Measurements from ENCODE around the gene RTN3.
"Not testable (repeated sequence)": the region's sequence is repeated elsewhere in the genome, so short reads cannot be mapped to it uniquely, and the experiment has no call there.

Gene RTN3

DNA sequence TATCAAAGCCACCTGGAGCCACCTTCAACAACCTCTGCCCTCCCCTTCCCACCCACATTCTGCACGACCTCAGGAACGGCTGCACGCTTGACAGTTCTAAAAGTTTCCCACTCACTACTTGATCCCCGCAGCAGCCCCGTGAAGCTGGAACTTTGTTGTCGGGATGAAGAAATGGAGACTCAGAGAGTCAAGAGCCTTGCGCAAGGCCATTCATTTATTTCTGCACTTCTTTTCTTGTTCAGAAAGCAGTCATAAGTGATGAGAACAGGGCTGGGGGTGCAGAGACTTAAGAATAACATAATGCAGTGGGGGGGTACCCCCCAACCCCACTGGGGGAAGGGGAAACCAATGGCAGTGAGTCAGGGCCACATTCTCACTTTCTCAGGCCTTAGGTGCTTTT, 89.5 kb downstream of the RTN3 start:
- FAIRE-seq, result no peak

GRCh38 chr11:63771741-63772318, 90.5 kb downstream of the RTN3 start:
- FAIRE-seq, result not testable (repeated sequence)

DNA sequence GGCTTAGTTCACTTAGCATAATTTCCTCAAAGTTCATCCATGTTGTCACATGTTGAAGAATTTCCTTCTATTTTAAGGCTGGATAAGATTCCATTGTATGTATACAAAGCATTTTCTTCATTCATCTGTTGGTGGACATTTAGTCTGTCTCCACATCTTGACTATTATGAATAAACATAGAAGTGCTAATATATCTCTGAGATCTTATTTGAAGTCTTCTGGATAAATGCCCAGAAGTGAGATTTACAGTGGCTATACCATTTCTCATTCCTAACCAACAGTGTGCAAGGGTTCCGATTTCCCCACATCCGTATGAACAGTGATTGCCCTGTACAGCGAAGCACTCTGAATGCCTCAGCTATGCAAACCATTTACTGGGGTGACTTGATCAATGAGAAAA, 93.9 kb downstream of the RTN3 start:
- no peak for FAIRE-seq

- FAIRE-seq, result no peak
Measured at GRCh38 chr11:63779039-63779438, 97.7 kb downstream of the RTN3 start.

GRCh38 chr11:63782749-63783148, 101.4 kb downstream of the RTN3 start:
- no peak for FAIRE-seq

DNA sequence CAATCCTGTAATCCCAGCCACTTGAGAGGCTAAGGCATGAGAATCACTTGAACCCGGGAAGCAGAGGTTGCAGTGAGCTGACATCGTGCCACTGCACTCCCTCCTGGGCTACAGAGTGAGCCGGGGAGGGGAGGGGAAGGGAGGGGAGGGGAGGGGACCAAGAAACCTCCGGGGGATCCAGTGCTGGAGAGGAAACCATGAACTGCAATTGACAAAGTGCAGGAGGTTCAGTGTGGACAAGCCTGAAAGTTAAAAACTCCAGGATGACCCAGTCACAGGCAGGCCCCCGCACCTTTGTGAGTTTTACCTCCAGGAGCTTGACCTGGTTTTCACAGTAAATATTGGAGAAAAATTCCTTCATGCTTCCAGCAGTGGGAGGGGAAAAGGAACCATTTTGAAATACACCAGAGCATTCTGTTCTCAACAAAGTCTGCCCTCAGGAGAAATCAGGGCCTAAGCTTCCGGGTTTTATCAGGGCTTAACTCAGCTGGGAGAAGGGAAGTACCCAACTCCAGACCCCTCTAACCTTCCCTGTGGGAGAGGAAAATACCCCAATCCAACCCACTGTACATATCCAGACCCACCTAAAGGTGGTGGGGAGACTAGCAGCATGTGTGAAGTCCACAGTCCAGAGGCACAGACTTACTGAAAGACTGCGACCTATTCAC, 102.8 kb downstream of the RTN3 start:
- no peak for FAIRE-seq

DNA sequence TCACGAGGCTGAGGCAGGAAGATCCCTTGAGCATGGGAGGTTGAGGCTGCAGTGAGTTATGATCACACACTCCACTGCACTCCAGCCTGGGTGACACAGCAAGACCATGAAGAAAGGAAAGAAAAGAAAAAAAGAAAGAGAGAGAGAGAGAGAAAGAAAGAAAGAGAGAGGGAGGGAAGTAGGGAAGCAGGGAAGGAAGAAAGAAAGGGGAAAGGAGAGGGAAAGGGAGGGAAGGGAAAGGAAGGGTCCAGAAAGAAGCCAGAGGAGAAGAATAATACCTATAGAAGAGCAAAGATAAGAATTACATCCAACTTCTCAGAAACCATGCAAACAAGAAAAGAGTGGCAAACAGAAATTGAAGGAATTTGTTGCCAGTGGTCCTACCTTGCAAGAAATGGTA, 104.5 kb downstream of the RTN3 start:
- no peak for FAIRE-seq

- FAIRE-seq, result peak; percentile 3
Measured at GRCh38 chr11:63791495-63792167, 110.3 kb downstream of the RTN3 start.

DNA sequence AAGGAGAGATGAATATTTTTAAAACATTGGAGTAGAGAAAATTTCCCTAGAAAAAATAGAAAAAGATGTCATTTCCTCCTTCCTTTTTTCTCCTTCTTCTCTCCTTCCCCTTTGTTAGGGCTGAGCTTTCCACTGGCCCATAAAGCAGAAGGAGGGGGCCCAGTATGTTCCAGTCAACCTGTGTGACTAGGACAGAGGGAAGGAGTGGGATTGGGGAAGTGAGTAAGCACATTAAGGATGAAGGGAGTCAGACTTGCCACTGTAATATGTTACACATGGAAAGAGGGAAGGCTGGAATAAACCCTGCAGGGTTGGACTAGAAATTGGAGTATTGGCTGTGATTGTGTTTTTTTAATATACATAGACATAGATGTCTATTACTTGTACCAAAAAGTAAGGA, 111.9 kb downstream of the RTN3 start:
- no peak for FAIRE-seq

DNA sequence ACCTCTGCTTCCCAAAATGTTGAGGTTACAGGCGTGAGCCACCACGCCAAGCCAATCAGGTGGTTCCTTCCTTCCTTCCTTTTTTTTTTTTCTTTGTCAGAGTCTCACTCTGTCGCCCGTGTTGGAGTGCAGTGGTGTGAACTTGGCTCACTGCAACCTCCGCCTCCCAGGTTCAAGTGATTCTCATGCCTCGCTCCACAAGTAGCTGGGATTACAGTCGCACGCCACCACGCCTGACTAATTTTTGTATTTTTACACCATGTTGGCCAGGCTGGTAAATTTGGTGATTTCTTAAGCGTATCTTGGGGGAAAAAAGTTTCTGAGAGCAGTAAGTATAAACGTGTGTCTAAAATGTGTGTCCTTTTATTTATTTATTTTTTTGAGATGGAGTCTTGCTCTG, 113.8 kb downstream of the RTN3 start:
- no peak for FAIRE-seq

DNA sequence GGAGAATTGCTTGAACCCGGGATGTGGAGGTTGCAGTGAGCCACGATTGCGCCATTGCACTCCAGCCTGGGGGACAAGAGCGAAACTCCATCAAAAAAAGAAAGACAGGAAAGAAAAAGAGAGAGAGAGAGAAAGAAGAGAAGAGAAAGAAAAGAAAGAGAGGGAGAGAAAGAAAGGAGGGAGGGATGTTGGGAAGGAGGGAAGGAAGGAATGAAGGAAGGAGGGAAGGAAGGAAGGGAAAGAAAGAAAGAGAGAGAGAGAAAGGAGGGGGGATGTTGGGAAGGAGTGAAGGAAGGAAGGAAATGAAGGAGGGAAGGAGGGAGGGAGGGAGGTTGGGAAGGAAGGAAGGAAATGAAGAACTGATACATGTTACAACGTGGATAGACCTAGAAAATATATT, 119.6 kb downstream of the RTN3 start:
- no peak for FAIRE-seq

DNA sequence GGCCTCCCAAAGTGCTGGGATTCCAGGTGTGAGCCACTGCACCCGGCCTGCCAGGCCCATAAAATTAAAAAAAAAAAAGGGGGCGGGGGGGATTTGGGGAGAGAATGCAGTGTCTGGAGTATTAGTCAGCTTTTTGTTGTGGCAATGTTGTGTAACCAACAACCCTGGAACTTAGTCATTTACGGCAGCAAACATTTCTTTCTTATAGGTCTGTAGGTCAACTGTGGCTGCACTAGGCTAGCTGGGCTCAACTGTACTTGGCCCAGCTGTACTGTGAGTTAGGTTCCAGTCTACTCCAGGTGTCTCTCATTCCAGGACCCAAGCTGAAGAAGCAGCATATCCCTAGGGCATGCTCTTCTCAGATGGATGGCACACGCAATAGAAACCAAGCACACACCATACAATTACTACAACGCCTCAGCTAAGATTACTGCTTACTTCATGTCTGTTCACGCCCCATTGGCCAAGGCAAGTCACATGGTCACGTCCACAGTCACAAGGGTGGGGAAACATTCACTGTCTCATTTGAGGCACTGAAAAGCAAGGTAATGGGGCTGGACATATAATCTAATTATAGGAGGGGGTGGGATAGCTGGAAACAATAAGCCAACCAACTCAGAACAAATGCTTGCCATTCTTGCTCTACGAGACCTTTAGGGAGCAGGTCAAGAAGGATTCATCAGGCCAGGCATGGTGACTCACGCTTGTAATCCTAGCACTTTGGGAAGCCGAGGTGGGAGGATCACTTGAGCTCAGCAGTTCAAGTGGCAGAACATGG, 121.5 kb downstream of the RTN3 start:
- no peak for FAIRE-seq

DNA sequence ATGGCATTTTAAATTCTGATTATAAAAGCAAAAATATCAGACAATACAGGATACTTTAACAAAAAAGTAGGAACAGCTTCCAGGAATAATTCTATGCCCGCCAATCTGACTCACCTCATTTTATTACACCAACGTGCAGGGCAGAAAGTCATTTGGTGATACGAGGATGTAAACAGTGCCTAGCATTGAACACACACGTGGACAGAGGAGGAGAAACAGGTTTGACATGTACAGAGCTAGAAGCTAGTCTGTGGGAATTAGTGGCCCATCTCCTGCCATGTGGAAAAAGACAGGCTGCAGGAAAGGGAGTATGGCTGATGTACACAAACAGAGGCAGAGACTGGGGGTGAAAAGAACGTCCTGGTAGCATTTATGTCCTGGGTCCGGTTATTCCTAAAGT, 123.0 kb downstream of the RTN3 start:
- FAIRE-seq, result no peak

DNA sequence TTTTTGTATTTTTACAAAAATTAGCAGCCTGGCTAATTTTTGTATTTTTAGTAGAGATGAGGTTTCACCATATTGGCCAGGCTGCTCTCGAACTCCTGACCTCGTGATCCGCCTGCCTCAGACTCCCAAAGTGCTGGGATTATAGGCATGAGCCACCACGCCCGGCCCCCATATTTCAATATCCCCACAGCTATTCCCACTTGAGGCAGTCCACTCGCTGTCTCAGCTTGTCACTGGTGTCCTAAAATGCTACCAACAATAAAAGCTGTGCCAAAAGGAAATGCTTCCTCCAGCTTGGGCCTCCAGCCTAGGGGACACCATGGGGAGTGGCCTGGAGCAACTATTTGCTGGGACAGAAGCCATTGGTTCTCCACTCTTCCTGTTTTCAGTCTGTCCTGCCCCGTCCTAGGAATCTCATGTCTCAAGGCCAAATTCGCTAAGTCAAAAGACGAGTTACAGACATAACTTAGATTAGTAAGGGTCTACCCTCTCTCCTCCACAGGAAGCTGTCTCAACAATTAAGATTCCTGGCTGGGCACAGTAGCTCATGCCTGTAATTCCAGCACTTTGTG, 124.6 kb downstream of the RTN3 start:
- no peak for FAIRE-seq

Data from TTC549 (cell line).